ENCODE measurements around the gene SMIM29. TPM values are rescaled to one million over a fixed set of nuclear protein-coding genes. Genes with fewer than 3 reads are reported as not detected.
A peak's percentile ranks its signal among the peaks of the same experiment; 100 is the strongest.
"Not testable (repeated sequence)": the region's sequence is repeated elsewhere in the genome, so short reads cannot be mapped to it uniquely, and the experiment has no call there.

SMIM29 gene
- total and polyA plus RNA-seq, 2 donors (not counting 3 experiments of a cell fraction or from before 2014, with no cell fraction given) = 37.6 to 75.2 TPM

DNA sequence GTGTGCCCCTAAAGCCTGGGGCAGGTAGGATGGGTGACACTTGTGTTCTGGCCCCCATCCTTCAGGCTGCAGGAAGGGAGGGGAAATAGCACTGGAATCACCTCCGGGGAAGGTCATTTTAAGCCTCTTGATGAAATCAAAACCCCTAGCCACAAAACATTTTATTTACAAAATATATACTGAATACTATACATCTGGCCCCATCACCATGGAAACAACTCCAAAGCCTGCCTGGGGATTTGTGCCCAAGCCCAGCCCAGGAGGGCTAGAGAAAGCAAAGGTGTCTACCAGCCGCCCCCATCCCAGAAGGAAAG lies 2.6 kb downstream of the SMIM29 start:
- peak overlapping the region; percentile 0 for H3K27ac ChIP-seq (ENCODE audit: insufficient read depth, low read depth, low read length)
- CTCF ChIA-PET = interaction anchor here (1.5 to 5.8 kb wide), 4 partner anchors 22 to 171 kb away, joined by 5 to 278 read pairs (median 50); no protein-coding TSS in a partner anchor
- intact Hi-C loops (cut with micrococcal nuclease) = no loop called here
- H3K4me1 ChIP-seq (ENCODE audit: control insufficient read depth, extremely low read depth, insufficient read depth, low read length) = peaks cover 61% of the 10 kb centered on the region
- no peak for TF ChIP-seq MYC (IDR thresholded peaks at IDR 0.05; ENCODE audit: low read depth, low read length)
- no peak for TF ChIP-seq POLR2A (IDR thresholded peaks at IDR 0.05; ENCODE audit: low read depth, low read length)
- no peak for TF ChIP-seq EZH2 (IDR thresholded peaks at IDR 0.05; ENCODE audit: borderline replicate concordance, low read depth, low read length, severe bottlenecking)
- no peak for TF ChIP-seq FOS (IDR thresholded peaks at IDR 0.05; ENCODE audit: borderline replicate concordance, insufficient read depth, low read length)
- no peak for TF ChIP-seq JUN (IDR thresholded peaks at IDR 0.05; ENCODE audit: borderline replicate concordance, insufficient read depth, insufficient read length, low read depth)
- no peak for TF ChIP-seq POLR2AphosphoS5 (IDR thresholded peaks at IDR 0.05; ENCODE audit: insufficient read depth, low read depth, low read length)
- TF ChIP-seq, protein P1, sequence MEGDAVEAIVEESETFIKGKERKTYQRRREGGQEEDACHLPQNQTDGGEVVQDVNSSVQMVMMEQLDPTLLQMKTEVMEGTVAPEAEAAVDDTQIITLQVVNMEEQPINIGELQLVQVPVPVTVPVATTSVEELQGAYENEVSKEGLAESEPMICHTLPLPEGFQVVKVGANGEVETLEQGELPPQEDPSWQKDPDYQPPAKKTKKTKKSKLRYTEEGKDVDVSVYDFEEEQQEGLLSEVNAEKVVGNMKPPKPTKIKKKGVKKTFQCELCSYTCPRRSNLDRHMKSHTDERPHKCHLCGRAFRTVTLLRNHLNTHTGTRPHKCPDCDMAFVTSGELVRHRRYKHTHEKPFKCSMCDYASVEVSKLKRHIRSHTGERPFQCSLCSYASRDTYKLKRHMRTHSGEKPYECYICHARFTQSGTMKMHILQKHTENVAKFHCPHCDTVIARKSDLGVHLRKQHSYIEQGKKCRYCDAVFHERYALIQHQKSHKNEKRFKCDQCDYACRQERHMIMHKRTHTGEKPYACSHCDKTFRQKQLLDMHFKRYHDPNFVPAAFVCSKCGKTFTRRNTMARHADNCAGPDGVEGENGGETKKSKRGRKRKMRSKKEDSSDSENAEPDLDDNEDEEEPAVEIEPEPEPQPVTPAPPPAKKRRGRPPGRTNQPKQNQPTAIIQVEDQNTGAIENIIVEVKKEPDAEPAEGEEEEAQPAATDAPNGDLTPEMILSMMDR (IDR thresholded peaks at IDR 0.05; ENCODE audit: extremely low read depth in 1 of 2, insufficient read depth in 1 of 2, low read depth in 1 of 2, low read length in 2 of 2) = no peak
- peaks cover 16% of the 10 kb centered on the region for H3K79me2 ChIP-seq (ENCODE audit: control insufficient read depth, insufficient read depth, low read length)
- no peak overlapping the region for H2AFZ ChIP-seq (ENCODE audit: low read depth, low read length)
- H3K4me2 ChIP-seq (ENCODE audit: insufficient read depth, low read length) = no peak overlapping the region
- H3K9me3 ChIP-seq (replicated peaks; ENCODE audit: control insufficient read depth, insufficient read depth, low read length) = no peaks in the 10 kb centered on the region
- H3K4me3 ChIP-seq (replicated peaks in 1 of 3; ENCODE audit: insufficient read depth in 1 of 3, low read depth in 1 of 3, low read length in 3 of 3) = no peak overlapping the region
- no peak for DNase-seq (ENCODE audit: low read depth, low spot score)
- H3K36me3 ChIP-seq (ENCODE audit: control insufficient read depth in 2 of 2, extremely low read depth in 1 of 2, insufficient read depth in 2 of 2, low read length in 2 of 2) = peaks cover 7 to 10% of the 10 kb centered on the region in 2 experiments
- FAIRE-seq = no peak
- H3K9ac ChIP-seq (replicated peaks; ENCODE audit: extremely low read depth, insufficient read depth, low read length) = no peak overlapping the region
- H4K20me1 ChIP-seq (replicated peaks; ENCODE audit: control insufficient read depth, extremely low read depth, insufficient read depth, low read length) = no peaks in the 10 kb centered on the region
- no TSS peak for BruUV-seq (replicated peaks)
- POLR2A ChIA-PET = interaction anchor here (0.6 to 3.4 kb wide), 2 partner anchors 9 to 83 kb away, joined by 5 to 13 read pairs; partner anchors contain the start of gene HMGA1
- H3K27me3 ChIP-seq (ENCODE audit: control insufficient read depth in 2 of 2, insufficient read depth in 2 of 2, low read length in 2 of 2) = no peaks in the 10 kb centered on the region
- H3K9me1 ChIP-seq (replicated peaks; ENCODE audit: control insufficient read depth, extremely low read depth, insufficient read depth, low read length) = no peaks in the 10 kb centered on the region
- dilution Hi-C loops (cut with MboI; ENCODE audit: extremely low pct_ligation_motif_present, low sequenced_read_pairs) = no loop called here

DNA sequence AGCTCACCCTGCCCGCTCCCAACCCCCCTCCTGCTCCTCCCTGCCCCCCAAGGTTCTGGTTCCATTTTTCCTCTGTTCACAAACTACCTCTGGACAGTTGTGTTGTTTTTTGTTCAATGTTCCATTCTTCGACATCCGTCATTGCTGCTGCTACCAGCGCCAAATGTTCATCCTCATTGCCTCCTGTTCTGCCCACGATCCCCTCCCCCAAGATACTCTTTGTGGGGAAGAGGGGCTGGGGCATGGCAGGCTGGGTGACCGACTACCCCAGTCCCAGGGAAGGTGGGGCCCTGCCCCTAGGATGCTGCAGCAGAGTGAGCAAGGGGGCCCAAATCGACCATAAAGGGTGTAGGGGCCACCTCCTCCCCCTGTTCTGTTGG lies 3.1 kb downstream of the SMIM29 start:
- H3K4me3 ChIP-seq (replicated peaks in 1 of 3; ENCODE audit: insufficient read depth in 1 of 3, low read depth in 1 of 3, low read length in 3 of 3); H3K9ac ChIP-seq (replicated peaks; ENCODE audit: extremely low read depth, insufficient read depth, low read length); intact Hi-C loops (cut with micrococcal nuclease); H2AFZ ChIP-seq (ENCODE audit: low read depth, low read length); BruUV-seq (replicated peaks); DNase-seq (ENCODE audit: low read depth, low spot score); H3K27me3 ChIP-seq (ENCODE audit: control insufficient read depth in 2 of 2, insufficient read depth in 2 of 2, low read length in 2 of 2); H3K9me1 ChIP-seq (replicated peaks; ENCODE audit: control insufficient read depth, extremely low read depth, insufficient read depth, low read length); H3K9me3 ChIP-seq (replicated peaks; ENCODE audit: control insufficient read depth, insufficient read depth, low read length); dilution Hi-C loops (cut with MboI; ENCODE audit: extremely low pct_ligation_motif_present, low sequenced_read_pairs); H4K20me1 ChIP-seq (replicated peaks; ENCODE audit: control insufficient read depth, extremely low read depth, insufficient read depth, low read length); H3K4me2 ChIP-seq (ENCODE audit: insufficient read depth, low read length); H3K27ac ChIP-seq (ENCODE audit: insufficient read depth, low read depth, low read length): not testable (repeated sequence)
- CTCF ChIA-PET = interaction anchor here (1.5 to 5.8 kb wide), 3 partner anchors 22 to 172 kb away, joined by 5 to 278 read pairs (median 65); no protein-coding TSS in a partner anchor
- peaks cover 64% of the 10 kb centered on the region for H3K4me1 ChIP-seq (ENCODE audit: control insufficient read depth, extremely low read depth, insufficient read depth, low read length)
- H3K79me2 ChIP-seq (ENCODE audit: control insufficient read depth, insufficient read depth, low read length) = peaks cover 20% of the 10 kb centered on the region
- POLR2A ChIA-PET = interaction anchor here (0.6 to 3.4 kb wide), 3 partner anchors 9 to 170 kb away, joined by 4 to 13 read pairs (median 5); partner anchors contain the start of gene HMGA1
- FAIRE-seq = peak; percentile 44
- H3K36me3 ChIP-seq (ENCODE audit: control insufficient read depth in 2 of 2, extremely low read depth in 1 of 2, insufficient read depth in 2 of 2, low read length in 2 of 2) = peaks cover 7 to 10% of the 10 kb centered on the region in 2 experiments
